ENCODE measurements around the gene PRAMEF10.
"Not testable (repeated sequence)": the region's sequence is repeated elsewhere in the genome, so short reads cannot be mapped to it uniquely, and the experiment has no call there.

- TF ChIP-seq CTCF (IDR thresholded peaks at IDR 0.05; ENCODE audit: poor library complexity); EZH2 (IDR thresholded peaks at IDR 0.05; ENCODE audit: borderline replicate concordance): not testable (repeated sequence)
These were observed 5.9 kb upstream of the PRAMEF10 start for GRCh38 chr1:12903793-12904572.
